ENCODE results near the gene C9orf152.

GRCh38 chr9:110254500-110254899, 46.5 kb upstream of the C9orf152 start:
- TF ChIP-seq CTCF (IDR thresholded peaks at IDR 0.05) = no peak
- no peak for TF ChIP-seq EZH2phosphoT487 (IDR thresholded peaks at IDR 0.05)
